OCI-LY1 (cell line): ENCODE data around the gene TSTD1.

Source experiments
- H2AFZ ChIP-seq: fragments of 200-600 bp; sonication (generic), shearing (Covaris generic); 2 replicates; pipeline ENCODE4 v1.6.0; 2014; ENCODE audit warnings: antibody characterized with exemption, mild to moderate bottlenecking, low read length
- H3F3A ChIP-seq: fragments of 200-600 bp; sonication (generic), shearing (Covaris generic); 2 replicates; pipeline ENCODE4 v1.6.0; 2014; ENCODE audit warnings: mild to moderate bottlenecking, antibody characterized with exemption, low read length, moderate library complexity; ENCODE audit not compliant: insufficient read depth
- H3K27ac ChIP-seq: fragments of 200-600 bp; sonication (generic); 2 replicates; pipeline ENCODE4 v1.5.1; 2014; ENCODE audit warnings: low read length, mixed run types, mild to moderate bottlenecking, low read depth; ENCODE audit not compliant: poor library complexity, severe bottlenecking
- H3K27me3 ChIP-seq: fragments of 200-600 bp; sonication (generic); 2 replicates; pipeline ENCODE4 v1.6.0; 2014; ENCODE audit warnings: antibody characterized with exemption, mild to moderate bottlenecking, low read length, moderate library complexity; ENCODE audit not compliant: insufficient read depth
- H3K36me3 ChIP-seq: fragments of 200-600 bp; sonication (generic); 2 replicates; pipeline ENCODE4 v1.6.1; 2014; ENCODE audit warnings: mild to moderate bottlenecking, antibody characterized with exemption, low read length, moderate library complexity, mixed read lengths; ENCODE audit not compliant: insufficient read depth
- H3K4me1 ChIP-seq: fragments of 200-600 bp; sonication (generic); 2 replicates; pipeline ENCODE4 v1.5.1; 2014; ENCODE audit warnings: mild to moderate bottlenecking, low read length, moderate library complexity; ENCODE audit not compliant: insufficient read depth, severe bottlenecking
- H3K4me2 ChIP-seq: fragments of 200-600 bp; sonication (generic), shearing (Covaris generic); 2 replicates; pipeline ENCODE4 v1.6.1; 2014; ENCODE audit warnings: low read length
- H3K4me3 ChIP-seq: fragments of 200-600 bp; sonication (generic); 2 replicates; pipeline ENCODE4 v1.5.1; 2014; ENCODE audit warnings: low read length, low read depth, mild to moderate bottlenecking, mixed read lengths; ENCODE audit not compliant: poor library complexity, severe bottlenecking
- H3K79me2 ChIP-seq: fragments of 200-600 bp; shearing (Covaris generic); 2 replicates; pipeline ENCODE4 v1.6.1; 2016; ENCODE audit warnings: mixed run types, low read length, mixed read lengths; ENCODE audit not compliant: insufficient read depth
- H3K9ac ChIP-seq: fragments of 200-600 bp; sonication (generic), shearing (Covaris generic); 2 replicates; pipeline ENCODE4 v1.6.1; 2014; ENCODE audit warnings: mild to moderate bottlenecking, low read length, mixed read lengths
- H3K9me2 ChIP-seq: fragments of 200-600 bp; sonication (generic), shearing (Covaris generic); 2 replicates; pipeline ENCODE4 v1.6.1; 2014; ENCODE audit warnings: low read depth, mild to moderate bottlenecking, low read length, mixed read lengths
- H3K9me3 ChIP-seq: fragments of 200-600 bp; shearing (Covaris generic); 2 replicates; pipeline ENCODE4 v1.6.1; 2014; ENCODE audit warnings: low read length, mixed read lengths
- H4K20me1 ChIP-seq: fragments of 200-600 bp; sonication (generic), shearing (Covaris generic); 2 replicates; pipeline ENCODE4 v1.6.0; 2016; ENCODE audit warnings: mild to moderate bottlenecking, low read length; ENCODE audit not compliant: insufficient read depth
- CTCF ChIP-seq: fragments of 200-600 bp; sonication (generic), shearing (Covaris generic); IDR thresholded peaks from 2 replicates; pipeline ENCODE4 v1.5.1; 2017; ENCODE audit warnings: mild to moderate bottlenecking, antibody characterized with exemption, low read length, moderate library complexity, mixed read lengths
- EZH2 ChIP-seq: fragments of 200-600 bp; sonication (generic), shearing (Covaris generic); IDR thresholded peaks from 2 replicates; pipeline ENCODE4 v1.8.0; 2017; ENCODE audit warnings: borderline replicate concordance, mixed run types, mild to moderate bottlenecking, antibody characterized with exemption, low read length, moderate library complexity, mixed read lengths

TSTD1 gene

GRCh38 chr1:161054232-161054631 lies 15.5 kb upstream of the TSTD1 start:
- no peaks in the 10 kb centered on the region for H3K9me3 ChIP-seq
- H2AFZ ChIP-seq = no peak overlapping the region
- TF ChIP-seq CTCF (no peak), EZH2 (no peak)
- peaks cover 82% of the 10 kb centered on the region for H3K36me3 ChIP-seq
- H3K9ac ChIP-seq = no peak overlapping the region
- H3K79me2 ChIP-seq = no peaks in the 10 kb centered on the region
- no peaks in the 10 kb centered on the region for H3K9me2 ChIP-seq
- no peaks in the 10 kb centered on the region for H3K4me1 ChIP-seq
- no peaks in the 10 kb centered on the region for H3F3A ChIP-seq
- H3K27me3 ChIP-seq = no peaks in the 10 kb centered on the region
- H3K27ac ChIP-seq = no peak overlapping the region
- H3K4me3 ChIP-seq = no peak overlapping the region
- H4K20me1 ChIP-seq = no peaks in the 10 kb centered on the region
- no peak overlapping the region for H3K4me2 ChIP-seq

DNA sequence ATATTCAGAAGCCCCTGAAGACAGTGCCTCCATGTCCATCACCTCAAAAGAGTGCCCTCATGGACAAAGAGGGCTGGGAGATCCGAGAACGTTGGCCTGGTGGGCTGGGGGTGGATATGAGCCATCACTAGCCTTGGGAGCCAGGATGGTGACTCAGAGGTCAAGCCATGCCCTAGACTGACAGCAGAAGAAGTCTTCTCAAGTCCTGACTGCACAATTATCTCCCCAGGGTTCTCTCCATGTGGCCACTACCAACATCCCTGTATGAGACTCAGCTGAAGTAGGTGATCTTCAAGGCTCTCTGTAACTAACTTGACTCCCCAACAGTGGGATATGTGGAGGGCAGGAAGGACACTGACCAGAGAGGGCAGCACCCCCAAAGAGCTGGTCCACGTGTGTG lies 14.1 kb upstream of the TSTD1 start:
- H3K36me3 ChIP-seq = peaks cover 94% of the 10 kb centered on the region
- no peaks in the 10 kb centered on the region for H3K9me2 ChIP-seq
- no peak overlapping the region for H3K27ac ChIP-seq
- H3F3A ChIP-seq = no peaks in the 10 kb centered on the region
- H3K4me1 ChIP-seq = no peaks in the 10 kb centered on the region
- H3K4me3 ChIP-seq = no peak overlapping the region
- H4K20me1 ChIP-seq = no peaks in the 10 kb centered on the region
- no peak for TF ChIP-seq CTCF
- no peak overlapping the region for H3K4me2 ChIP-seq
- no peaks in the 10 kb centered on the region for H3K79me2 ChIP-seq
- H2AFZ ChIP-seq = no peak overlapping the region
- no peaks in the 10 kb centered on the region for H3K27me3 ChIP-seq
- H3K9me3 ChIP-seq = no peaks in the 10 kb centered on the region
- no peak overlapping the region for H3K9ac ChIP-seq

DNA sequence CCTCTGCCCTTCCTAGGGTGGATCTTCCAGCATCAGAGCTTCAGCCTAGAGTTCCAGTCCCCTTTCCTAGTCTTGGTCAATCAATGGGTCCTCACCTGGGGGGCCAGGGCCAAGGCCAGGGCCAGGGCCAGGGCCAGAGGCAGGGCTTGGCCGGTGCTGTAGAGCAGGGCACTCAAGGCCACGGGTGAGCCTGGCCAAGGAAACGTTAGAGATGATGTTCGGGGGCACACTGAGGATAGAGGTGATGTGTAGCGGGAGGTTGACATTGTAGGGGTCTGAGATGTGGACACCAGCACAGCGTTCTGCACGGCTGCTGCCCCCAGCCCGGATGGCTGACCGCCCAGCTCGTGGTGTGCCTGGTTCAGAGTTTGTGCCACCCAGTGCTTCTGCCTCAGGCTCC lies 12.5 kb upstream of the TSTD1 start:
- TF ChIP-seq CTCF (no peak), EZH2 (no peak)
- H3K79me2 ChIP-seq = no peaks in the 10 kb centered on the region
- no peak overlapping the region for H3K27ac ChIP-seq
- peaks cover 4% of the 10 kb centered on the region; the same call in 1 of the 2 replicates for H3F3A ChIP-seq
- no peaks in the 10 kb centered on the region for H3K9me2 ChIP-seq
- H3K4me2 ChIP-seq = no peak overlapping the region
- H3K9ac ChIP-seq = no peak overlapping the region
- no peak overlapping the region for H3K4me3 ChIP-seq
- peaks cover 95% of the 10 kb centered on the region for H3K36me3 ChIP-seq
- no peaks in the 10 kb centered on the region for H4K20me1 ChIP-seq
- H2AFZ ChIP-seq = no peak overlapping the region
- no peaks in the 10 kb centered on the region for H3K9me3 ChIP-seq
- H3K27me3 ChIP-seq = no peaks in the 10 kb centered on the region
- peaks cover 14% of the 10 kb centered on the region for H3K4me1 ChIP-seq
